GM12878 (cell line): ENCODE results near the gene PUDP. TPM values are rescaled to one million over a fixed set of nuclear protein-coding genes. Genes with fewer than 3 reads are reported as not detected.
A peak's percentile ranks its signal among the peaks of the same experiment; 100 is the strongest.

ENCODE experiments used
- ATAC-seq: fragments of 200-7000 bp; cut with Tn5 transposase; 3 replicates; pipeline ENCODE4 v1.9.1; 2020; ENCODE audit warnings: mild to moderate bottlenecking, moderate library complexity
- BruUV-seq: library from RNA; stranded (reverse); fragments of 400-500 nt; replicated peaks from 2 replicates; lab custom pipeline; 2021; lab: Mats Ljungman, UMichigan
- CTCF ChIA-PET: fragments of 300-600 bp; sonication (Branson Sonifier 250); formaldehyde crosslinking; extraction: SDS; loops from one replicate; lab custom pipeline; 2021; ENCODE audit warnings: inconsistent platforms; lab: Yijun Ruan, JAX
- POLR2A ChIA-PET: fragments of 350-600 bp; formaldehyde crosslinking; extraction: SDS; loops from one replicate; lab custom pipeline; 2021; ENCODE audit warnings: inconsistent platforms; lab: Charles Lee
- RAD21 ChIA-PET: fragments of 300-600 bp; sonication (Branson Sonifier 250); formaldehyde crosslinking; loops from one replicate; lab custom pipeline; 2023; ENCODE audit warnings: antibody characterized with exemption; ENCODE audit not compliant: unreplicated experiment; lab: Charles Lee
- SMC1A ChIA-PET: fragments of 300-600 bp; sonication (Branson Sonifier 250); formaldehyde crosslinking; loops from one replicate; lab custom pipeline; 2023; ENCODE audit not compliant: unreplicated experiment, uncharacterized antibody; lab: Charles Lee
- DNase-seq: peaks from one replicate; pipeline ENCODE4 v3.0.0-alpha.2; 2011; ENCODE audit warnings: low read depth, low spot score
- FAIRE-seq: peaks from 3 replicates; lab custom pipeline; 2011; peaks lifted over from hg19 to GRCh38; lab: Jason Lieb, UNC
- H2AFZ ChIP-seq: 2 replicates; pipeline ENCODE4 v1.6.0; 2011; ENCODE audit warnings: low read depth, low read length, control low read depth; ENCODE audit not compliant: control insufficient read depth
- H3K27ac ChIP-seq: 2 replicates; pipeline ENCODE4 v1.5.1; 2011; ENCODE audit warnings: control low read depth; ENCODE audit not compliant: control insufficient read depth, insufficient read depth
- H3K27me3 ChIP-seq, 2 experiments: replicated peaks in 1 of 2; 2 replicates each; pipeline versions ENCODE4 v1.6.0 to v1.6.1; 2011; ENCODE audit warnings: low read length in 1 of 2; ENCODE audit not compliant: control insufficient read depth in 2 of 2, insufficient read depth in 2 of 2
- H3K36me3 ChIP-seq, 2 experiments: 2 replicates each; pipeline ENCODE4 v1.5.1; 2011; ENCODE audit warnings: low read length in 1 of 2; ENCODE audit not compliant: control insufficient read depth in 2 of 2, insufficient read depth in 2 of 2
- H3K4me1 ChIP-seq: 2 replicates; pipeline ENCODE4 v1.6.1; 2011; ENCODE audit warnings: mild to moderate bottlenecking, low read length, moderate library complexity, mixed read lengths; ENCODE audit not compliant: control insufficient read depth, insufficient read depth
- H3K4me2 ChIP-seq: 2 replicates; pipeline ENCODE4 v1.6.0; 2011; ENCODE audit warnings: control low read depth; ENCODE audit not compliant: control insufficient read depth, insufficient read depth
- H3K4me3 ChIP-seq: fragments of 200-600 bp; sonication (generic); 2 replicates; pipeline ENCODE4 v1.5.1; 2016
- H3K79me2 ChIP-seq: 2 replicates; pipeline ENCODE4 v1.6.0; 2011; ENCODE audit warnings: low read length; ENCODE audit not compliant: control insufficient read depth, insufficient read depth
- H3K9ac ChIP-seq: 2 replicates; pipeline ENCODE4 v1.8.0; 2011; ENCODE audit warnings: low read length, control low read depth, mixed read lengths; ENCODE audit not compliant: control insufficient read depth, insufficient read depth
- H3K9me3 ChIP-seq: replicated peaks from 3 replicates; pipeline ENCODE4 v1.5.1; 2011; ENCODE audit warnings: mild to moderate bottlenecking, low read length; ENCODE audit not compliant: control insufficient read depth, insufficient read depth
- H4K20me1 ChIP-seq: 2 replicates; pipeline ENCODE4 v1.6.0; 2011; ENCODE audit not compliant: control insufficient read depth, insufficient read depth
- GABPA ChIP-seq: IDR thresholded peaks from 2 replicates; pipeline ENCODE4 v1.6.1; 2014; ENCODE audit warnings: antibody characterized with exemption, low read depth, mild to moderate bottlenecking, inconsistent platforms
- JUND ChIP-seq: IDR thresholded peaks from 2 replicates; pipeline ENCODE4 v1.6.1; 2012; ENCODE audit warnings: low read depth, mild to moderate bottlenecking, low read length, improper control_type of control experiment, moderate library complexity
- KDM1A ChIP-seq: fragments of 200-600 bp; sonication (generic); IDR thresholded peaks from 2 replicates; pipeline ENCODE4 v1.6.1; 2016; ENCODE audit warnings: borderline replicate concordance
- MYB ChIP-seq: fragments of 150-350 bp; IDR thresholded peaks from 2 replicates; pipeline ENCODE4 v1.6.1; 2014; ENCODE audit warnings: mild to moderate bottlenecking, low read depth, low read length, borderline replicate concordance
- POLR2A ChIP-seq: IDR thresholded peaks from 2 replicates; pipeline ENCODE4 v1.6.1; 2011; ENCODE audit warnings: low read depth, mild to moderate bottlenecking, low read length
- RAD21 ChIP-seq: IDR thresholded peaks from 2 replicates; pipeline ENCODE4 v1.6.1; 2011; ENCODE audit warnings: mild to moderate bottlenecking, low read depth, low read length, moderate library complexity; ENCODE audit not compliant: insufficient read depth
- RB1 ChIP-seq: fragments of 450-650 bp; formaldehyde crosslinking; IDR thresholded peaks from 2 replicates; pipeline ENCODE4 v1.6.1; 2017; ENCODE audit warnings: mild to moderate bottlenecking, borderline replicate concordance
- RCOR1 ChIP-seq: conservative IDR thresholded peaks from 2 replicates; pipeline ENCODE4 v1.6.1; 2012; ENCODE audit warnings: low read depth, low read length, improper control_type of control experiment
- RUNX3 ChIP-seq: IDR thresholded peaks from 2 replicates; pipeline ENCODE4 v1.6.1; 2012; ENCODE audit warnings: low read length, inconsistent platforms
- SP1 ChIP-seq: IDR thresholded peaks from one replicate; pipeline ENCODE4 v1.6.1; 2011; ENCODE audit warnings: low read depth, low read length
- SPI1 ChIP-seq: IDR thresholded peaks from 2 replicates; pipeline ENCODE4 v1.6.1; 2011; ENCODE audit warnings: low read depth, mild to moderate bottlenecking, low read length, moderate library complexity, borderline replicate concordance; ENCODE audit not compliant: insufficient read depth
- TARDBP ChIP-seq: IDR thresholded peaks from 2 replicates; pipeline ENCODE4 v1.6.1; 2016; ENCODE audit warnings: borderline replicate concordance
- TBL1XR1 ChIP-seq: IDR thresholded peaks from 2 replicates; pipeline ENCODE4 v1.6.1; 2012; ENCODE audit warnings: low read depth, low read length, improper control_type of control experiment
- TCF12 ChIP-seq: IDR thresholded peaks from 2 replicates; pipeline ENCODE4 v1.6.1; 2011; ENCODE audit warnings: low read depth, mild to moderate bottlenecking, low read length
- YBX1 ChIP-seq: fragments of 450-650 bp; IDR thresholded peaks from 2 replicates; pipeline ENCODE4 v1.6.1; 2016; ENCODE audit warnings: antibody characterized with exemption
- ZNF217 ChIP-seq: fragments of 450-650 bp; IDR thresholded peaks from 2 replicates; pipeline ENCODE4 v1.6.1; 2017; ENCODE audit warnings: antibody characterized with exemption, mild to moderate bottlenecking
- ZNF687 ChIP-seq: fragments of 450-650 bp; IDR thresholded peaks from 2 replicates; pipeline ENCODE4 v1.6.1; 2017; ENCODE audit warnings: mild to moderate bottlenecking, moderate library complexity
- WGBS: methylation state at CpG from one replicate; pipeline ENCODE4 v1.1.6; 2016; ENCODE audit warnings: low lambda C conversion rate; ENCODE audit not compliant: insufficient replicate concordance, insufficient coverage; ENCODE audit errors: missing lambda C conversion rate; 5-methylcytosine and 5-hydroxymethylcytosine counted together
- in situ Hi-C: fragments of 300-500 bp; cut with MboI; formaldehyde crosslinking; loops from 9 replicates; pipeline ENCODE4 v1.14.3; 2018; ENCODE audit warnings: mixed read lengths
- intact Hi-C: fragments of 100-400 bp; cut with micrococcal nuclease; formaldehyde crosslinking; loops from one replicate; pipeline ENCODE4 v1.14.2; 2022; ENCODE audit not compliant: unreplicated experiment
- polyA plus RNA-seq, 11 experiments: library from polyadenylated mRNA; depleted of rRNA in 4 of 11; unstranded in 6 of 11; stranded (reverse) in 5 of 11; fragments of >200 nt; fragmentation: Nextera tagmentation in 4 of 11; fragmentation: Illumina TruSeq in 1 of 11; extraction: Ambion mirVana in 4 of 11; extraction: Trizol in 1 of 11; gene quantifications; 1 replicate in 1 of 11; 2 replicates in 10 of 11; pipeline versions ENCODE4 v1.2.1 to v1.2.3, GENCODE V29; 2011 to 2016; ENCODE audit warnings: inconsistent platforms in 2 of 11, missing spikeins in 2 of 11, low read depth in 1 of 11
- total RNA-seq, 4 experiments: library from RNA; depleted of rRNA in 3 of 4; stranded (reverse); fragments of >200 nt in 3 of 4; fragmentation: Illumina TruSeq in 1 of 4; extraction: Trizol in 1 of 4; gene quantifications; 2 replicates each; pipeline versions ENCODE4 v1.2.1 to v1.2.3, GENCODE V29; 2013 to 2021

Gene PUDP
- total and polyA plus RNA-seq, 10 of the 15 experiments (the other 5 are each of a cell fraction or from before 2014, with no cell fraction given), result 30.8 to 83.5 (median 61.7) TPM

GRCh38 chrX:7109838-7110793 is 37.8 kb downstream of the PUDP start (continued):
- TF ChIP-seq YBX1 (no peak), RAD21 (no peak), MYB (peak; percentile 86), POLR2A (no peak), GABPA (no peak), JUND (no peak), RCOR1 (no peak), TARDBP (no peak), TCF12 (no peak), RUNX3 (no peak), TBL1XR1 (peak; percentile 11; the same call in 1 of the 2 replicates)

GRCh38 chrX:7109049-7109531 is 38.9 kb downstream of the PUDP start:
- ChIA-PET CTCF (interaction anchor here (0.9 to 5.2 kb wide), 6 partner anchors 10 to 38 kb away, joined by 3 to 34 read pairs (median 11); partner anchors contain the start of gene STS), POLR2A (interaction anchor here (0.6 to 10.2 kb wide), 10 partner anchors 9 to 155 kb away, joined by 3 to 117 read pairs (median 6); partner anchors contain the start of genes PUDP and STS), SMC1A (interaction anchor here (0.7 to 6.9 kb wide), 16 partner anchors 8 to 810 kb away, joined by 3 to 80 read pairs (median 6); partner anchors contain the start of genes PUDP and STS), RAD21 (interaction anchor here (1.3 to 10.2 kb wide), 9 partner anchors 9 to 369 kb away, joined by 3 to 127 read pairs (median 12); partner anchors contain the start of genes PUDP and STS)
- no TSS peak for BruUV-seq
- Histone ChIP-seq H2AFZ (peak overlapping the region; percentile 50; the same call in 1 of the 2 replicates), H3K27me3 (no peaks in the 10 kb centered on the region), H3K9me3 (no peaks in the 10 kb centered on the region; the same call in 1 of the 3 replicates), H3K36me3 (peaks cover 2 to 7% of the 10 kb centered on the region in 2 experiments; a peak in 3 of 4 replicates), H4K20me1 (no peaks in the 10 kb centered on the region), H3K27ac (peak overlapping the region; percentile 99), H3K9ac (peak overlapping the region; percentile 76), H3K79me2 (peaks cover 35% of the 10 kb centered on the region), H3K4me1 (peaks cover 50% of the 10 kb centered on the region), H3K4me2 (peak overlapping the region; percentile 86), H3K4me3 (peak overlapping the region; percentile 26; the same call in 1 of the 2 replicates)
- ATAC-seq (no peak), DNase-seq (no peak), FAIRE-seq (no peak)
- in situ Hi-C loops (no loop called here), intact Hi-C loops (no loop called here)
- WGBS, result 91% methylated on average over 11 of the region's 11 CpGs
- no peak for TF ChIP-seq RB1
- 0 out of 2 replicates have a peak, but pooled peaks have one; percentile 47 for TF ChIP-seq ZNF687
- no peak for TF ChIP-seq ZNF217
- TF ChIP-seq SPI1, result no peak
- no peak for TF ChIP-seq SP1
- TF ChIP-seq POLR2A, result peak; percentile 45
- no peak for TF ChIP-seq KDM1A
